Right renal pelvis (tissue), 4 donors: ENCODE data around the gene TSHZ2. TPM values are rescaled to one million over a fixed set of nuclear protein-coding genes. Genes with fewer than 3 reads are reported as not detected.

Experiments used
- DNase-seq, 4 donors: peaks; one replicate each; pipeline ENCODE4 v3.0.0-alpha.2; 2013; ENCODE audit warnings: low read depth in 4 of 4, low spot score in 3 of 4, missing footprints in 1 of 4
- polyA plus RNA-seq, 4 donors: library from polyadenylated mRNA; unstranded; fragments of 120-200 nt; gene quantifications; one replicate each; pipeline ENCODE4 v1.2.1, GENCODE V29; 2013; ENCODE audit not compliant: insufficient read length in 4 of 4

The TSHZ2 gene
- polyA plus RNA-seq, 4 donors: 12.6 to 14.2 (median 12.9) TPM

DNA sequence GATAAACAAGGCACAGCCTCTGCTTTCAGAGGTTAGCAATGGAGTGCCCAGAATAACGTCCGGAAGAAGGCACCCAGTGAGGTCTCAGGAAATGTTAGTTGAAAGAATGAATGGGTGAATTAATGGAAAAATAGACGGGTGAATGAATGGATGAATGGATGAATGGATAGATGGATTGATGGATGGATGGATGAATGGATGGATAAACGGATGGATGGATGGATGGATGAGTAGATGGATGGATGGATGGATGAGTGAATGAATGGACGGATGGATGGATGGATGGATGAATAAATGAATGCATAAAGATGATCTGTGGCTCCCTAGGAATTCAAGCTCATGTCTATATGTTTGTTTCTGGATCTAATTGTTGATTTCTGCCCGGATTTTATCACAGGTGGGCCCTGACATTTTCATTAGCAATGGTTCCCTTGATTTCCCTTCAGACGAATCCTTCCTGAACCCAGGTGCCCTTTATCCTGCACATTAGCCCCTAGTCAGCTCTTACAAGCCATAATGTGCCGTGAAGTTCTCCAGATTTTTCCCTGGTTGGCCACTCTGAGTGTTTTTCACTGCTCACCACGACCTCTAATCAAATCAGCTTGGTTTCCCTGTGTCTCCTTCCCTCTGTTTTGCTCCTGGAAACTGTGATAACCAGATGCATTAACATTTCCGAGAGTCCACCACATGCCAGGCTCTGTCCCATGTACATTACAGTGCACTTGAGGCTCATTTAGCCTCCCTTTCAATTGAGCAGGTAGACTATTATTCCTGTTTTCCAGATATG is 22.2 kb downstream of the TSHZ2 start:
- DNase-seq: no peak

DNA sequence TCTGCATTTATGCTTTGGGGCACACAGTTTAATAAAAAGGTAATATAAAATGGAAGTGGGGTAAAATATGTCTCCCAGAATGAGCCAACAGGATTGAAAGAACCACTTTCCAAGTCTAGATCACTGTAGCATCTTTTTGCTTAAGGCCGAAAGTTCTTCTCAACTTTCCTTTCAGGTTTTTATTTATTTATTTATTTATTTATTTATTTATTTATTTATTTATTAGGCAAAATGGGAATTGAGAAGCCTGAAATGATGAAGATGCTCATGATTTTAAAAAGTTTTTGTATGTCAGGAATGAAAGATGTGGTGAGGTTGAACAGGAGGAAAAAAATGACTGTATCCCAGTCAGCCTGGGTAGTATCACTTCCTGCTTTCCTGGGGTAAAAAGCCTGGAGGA is 24.0 kb downstream of the TSHZ2 start:
- DNase-seq: no peak

DNA sequence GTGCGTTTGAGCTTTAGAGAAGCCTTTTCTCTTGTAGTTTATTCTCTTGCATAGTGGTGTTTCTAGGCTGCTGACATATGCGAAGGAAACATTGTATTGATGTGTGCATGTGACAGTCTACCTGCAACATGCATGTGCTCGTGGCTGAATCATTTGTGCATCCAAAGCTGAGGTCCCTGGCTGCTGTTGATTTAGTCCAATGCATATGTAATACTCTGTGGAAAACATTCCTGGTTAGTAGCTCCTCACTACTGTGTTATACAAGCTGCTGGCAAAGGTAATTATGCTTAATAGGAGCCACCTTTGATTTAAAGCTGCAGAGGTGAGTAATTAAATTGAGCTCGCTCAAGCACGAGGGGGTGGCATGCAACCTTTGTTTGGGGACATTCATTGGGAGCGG is 24.5 kb downstream of the TSHZ2 start:
- no peak for DNase-seq

DNA sequence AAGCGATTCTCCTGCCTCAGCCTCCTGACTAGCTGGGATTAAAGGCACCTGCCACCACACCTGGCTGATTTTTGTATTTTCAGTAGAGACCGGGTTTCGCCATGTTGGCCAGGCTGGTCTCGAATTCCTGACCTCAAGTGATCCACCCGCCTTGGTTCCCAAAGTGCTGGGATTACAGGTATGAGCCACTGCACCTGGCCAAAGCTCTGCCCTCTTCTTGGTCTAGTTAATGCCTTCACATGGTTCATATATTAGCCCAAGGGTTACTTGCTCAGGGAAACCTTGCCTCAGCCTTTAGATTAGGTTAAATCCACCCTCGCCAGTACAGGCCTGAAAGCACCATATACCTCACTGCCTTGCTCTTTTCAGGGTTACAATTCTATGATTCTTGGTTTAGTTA is 26.1 kb downstream of the TSHZ2 start:
- no peak for DNase-seq

DNA sequence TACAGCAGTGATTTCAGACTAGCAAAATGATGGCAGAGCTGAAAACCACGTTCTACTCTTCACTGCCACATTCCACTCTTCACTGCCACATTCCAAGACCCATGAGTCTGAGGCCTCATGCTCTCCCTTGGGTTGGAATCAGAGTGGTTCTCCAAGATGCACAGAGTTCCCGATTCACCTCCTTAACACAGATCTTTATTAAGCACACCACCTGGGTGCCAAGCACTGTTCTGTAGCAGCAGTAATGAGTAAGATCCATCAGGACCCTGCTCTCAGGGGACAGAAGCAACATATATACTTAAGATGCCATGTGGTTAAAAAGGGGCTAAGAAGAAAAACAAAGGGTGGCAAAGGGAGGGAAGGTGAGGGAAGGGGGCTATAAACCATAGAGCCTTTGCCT is 26.9 kb downstream of the TSHZ2 start:
- no peak for DNase-seq

DNA sequence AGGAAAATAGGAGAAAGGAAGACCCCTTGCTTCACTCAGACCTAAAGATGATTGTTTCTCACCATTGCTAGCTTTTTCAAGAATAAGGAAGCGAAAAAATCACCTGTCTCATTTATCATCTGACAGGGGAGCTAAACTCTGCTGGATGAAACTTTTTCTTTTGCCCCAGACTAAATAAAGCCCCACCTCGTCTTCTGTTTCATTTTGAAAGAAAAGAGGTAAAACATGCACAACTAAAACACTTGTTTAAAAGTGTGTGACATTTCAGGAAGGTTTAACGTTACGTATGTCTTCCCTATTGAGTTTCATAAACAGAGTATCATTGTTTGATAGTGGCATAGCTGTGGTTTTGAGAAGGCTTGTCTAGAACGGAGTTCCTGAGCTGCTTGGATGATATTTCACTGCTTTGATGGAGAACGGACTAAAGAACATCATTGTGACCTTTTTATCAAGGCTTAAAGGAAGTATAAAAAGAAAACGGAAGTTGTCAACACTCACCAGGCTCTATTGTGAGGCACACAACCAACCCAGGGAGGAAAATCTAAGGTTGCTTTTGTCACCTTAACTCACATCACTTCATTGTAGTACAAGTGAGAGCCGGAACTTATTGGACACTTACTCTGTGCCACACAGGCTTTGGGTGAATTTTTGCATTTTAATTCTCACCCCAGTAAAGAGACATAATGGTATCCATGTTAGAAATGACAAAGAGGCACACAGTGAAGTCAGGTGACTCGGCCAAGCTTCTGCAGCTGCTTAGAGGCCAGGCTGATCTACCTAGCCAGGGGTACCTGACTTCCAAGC is 29.5 kb downstream of the TSHZ2 start:
- no peak for DNase-seq

DNA sequence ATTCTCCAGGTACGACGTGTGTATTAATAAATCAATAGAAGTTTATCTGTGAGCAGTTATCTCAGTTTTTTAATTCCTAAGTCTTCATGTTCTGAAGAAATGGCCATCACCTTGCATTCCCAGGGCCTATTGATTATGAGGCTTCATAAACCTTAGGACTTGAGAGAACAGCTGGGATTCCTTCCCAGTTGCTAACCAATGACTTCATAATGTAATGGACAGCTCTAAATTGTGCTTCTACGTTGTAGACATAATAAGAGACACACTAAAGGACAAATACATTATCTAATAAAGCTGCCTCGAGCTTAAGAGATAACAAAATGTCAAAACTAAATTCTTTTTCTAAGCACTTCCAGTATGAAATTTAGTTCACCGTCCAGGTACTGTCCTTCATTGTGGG is 30.6 kb downstream of the TSHZ2 start:
- DNase-seq: no peak

DNA sequence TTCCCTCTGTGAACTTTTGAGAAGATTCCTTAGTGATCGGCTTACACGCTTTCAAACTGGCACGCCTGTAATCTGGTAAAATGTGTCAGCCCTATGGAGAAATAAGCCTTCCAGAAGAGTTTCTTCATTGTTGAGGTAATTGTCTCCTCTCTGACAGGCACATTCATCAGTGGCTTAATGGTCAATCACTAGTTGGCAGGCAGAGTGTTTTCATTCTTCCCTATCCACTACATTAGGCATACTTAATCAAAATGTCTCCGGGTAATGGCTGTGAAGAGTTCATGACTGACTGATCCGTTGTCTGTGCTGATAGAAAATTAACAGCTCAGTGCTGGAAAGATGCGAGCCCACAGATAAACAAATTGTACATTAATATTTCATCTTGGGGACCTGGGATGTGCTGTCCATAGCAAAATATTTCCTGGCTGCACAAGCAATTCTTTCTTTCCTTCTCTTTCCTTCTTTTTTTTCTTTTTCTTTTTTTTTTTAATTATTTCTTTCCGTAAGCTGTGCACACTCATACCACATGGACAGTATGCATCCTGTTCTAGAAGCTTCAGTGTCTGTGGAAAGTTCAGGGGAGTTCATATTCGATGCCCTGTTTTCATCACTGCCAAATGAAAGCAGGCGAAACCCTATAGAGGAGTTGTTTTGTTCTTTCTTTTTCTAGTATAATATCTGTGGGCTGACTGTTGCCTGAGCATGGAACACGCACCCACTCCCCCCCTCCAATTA is 31.4 kb downstream of the TSHZ2 start:
- peak; percentile 23 to 43 (median 35) for DNase-seq

DNA sequence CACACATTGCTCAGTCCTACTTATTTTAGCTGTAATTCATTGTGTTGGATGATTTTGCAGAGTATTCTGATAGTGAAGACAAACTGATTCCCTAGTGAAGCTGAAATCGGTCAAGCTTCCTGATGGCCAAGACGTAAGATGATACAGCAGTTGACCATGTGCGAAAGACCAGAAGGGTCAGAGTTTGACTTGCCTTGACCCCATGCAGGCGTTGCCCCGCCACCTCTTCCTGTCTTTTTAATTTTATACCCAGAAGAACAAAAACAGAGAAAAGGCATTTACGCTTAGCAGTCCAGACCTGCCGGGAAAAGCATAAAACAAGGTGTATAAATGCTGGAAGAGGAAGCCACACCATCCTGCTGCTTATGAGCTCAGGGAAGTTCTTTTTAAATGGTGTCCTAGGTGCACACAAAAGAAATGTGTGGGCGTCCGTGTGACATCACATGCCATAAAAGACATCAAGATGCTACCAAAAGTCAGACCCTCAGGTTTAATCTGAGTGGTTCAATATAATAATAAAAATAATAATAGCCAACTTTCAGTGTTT is 32.2 kb downstream of the TSHZ2 start:
- no peak for DNase-seq

DNA sequence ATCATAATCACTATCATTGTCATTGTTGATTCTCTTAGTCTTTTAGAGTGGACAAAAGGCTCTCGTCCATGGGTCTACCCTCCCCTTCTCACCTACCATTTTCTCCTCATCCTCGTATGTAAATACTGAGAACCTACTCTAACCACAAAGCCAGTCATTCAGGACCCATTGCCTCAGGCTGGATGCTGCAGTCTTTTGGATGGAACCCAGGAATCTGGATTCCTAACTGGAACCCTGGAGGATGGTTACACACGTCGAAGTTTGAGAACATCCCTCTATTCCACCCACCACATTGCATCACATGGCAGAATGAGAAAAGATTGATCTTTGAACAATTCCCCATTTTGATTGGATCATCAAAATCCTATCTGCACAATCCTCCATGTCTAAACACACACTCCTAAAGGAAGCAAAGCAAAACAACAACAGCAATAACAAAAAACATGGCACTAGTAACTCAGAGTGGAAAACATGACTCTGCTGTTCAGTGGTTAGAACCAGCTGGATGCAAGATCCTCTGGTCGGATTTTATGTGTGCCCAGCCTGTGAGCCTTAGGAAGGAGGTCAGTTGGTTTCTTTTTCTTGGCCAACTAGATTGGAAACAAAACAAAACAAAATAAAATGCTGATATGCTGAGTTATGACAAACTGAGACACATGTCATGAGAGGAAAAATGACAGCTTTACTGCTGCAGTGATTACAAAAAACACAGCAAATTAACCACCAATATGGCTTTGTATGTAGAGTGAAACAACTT is 38.0 kb downstream of the TSHZ2 start:
- DNase-seq: no peak

DNA sequence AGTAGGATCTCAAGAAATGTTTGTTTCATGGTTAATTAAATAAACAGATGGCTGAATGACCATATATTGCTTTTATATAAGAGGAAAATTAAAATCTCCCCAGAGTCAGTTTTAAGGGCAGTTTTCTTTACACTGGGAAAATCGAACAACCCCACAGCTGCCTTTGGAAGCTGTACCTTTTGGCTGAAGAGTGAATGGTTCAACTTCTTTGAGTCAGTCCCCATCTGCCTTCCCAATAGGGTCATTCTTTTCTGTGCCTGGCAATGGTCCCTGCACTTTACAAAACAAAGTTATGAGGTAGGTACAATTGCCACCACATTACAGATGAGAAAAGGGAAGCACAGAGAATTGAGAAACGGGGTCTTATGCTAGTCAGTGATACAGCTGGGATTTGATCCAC is 39.5 kb downstream of the TSHZ2 start:
- no peak for DNase-seq

DNA sequence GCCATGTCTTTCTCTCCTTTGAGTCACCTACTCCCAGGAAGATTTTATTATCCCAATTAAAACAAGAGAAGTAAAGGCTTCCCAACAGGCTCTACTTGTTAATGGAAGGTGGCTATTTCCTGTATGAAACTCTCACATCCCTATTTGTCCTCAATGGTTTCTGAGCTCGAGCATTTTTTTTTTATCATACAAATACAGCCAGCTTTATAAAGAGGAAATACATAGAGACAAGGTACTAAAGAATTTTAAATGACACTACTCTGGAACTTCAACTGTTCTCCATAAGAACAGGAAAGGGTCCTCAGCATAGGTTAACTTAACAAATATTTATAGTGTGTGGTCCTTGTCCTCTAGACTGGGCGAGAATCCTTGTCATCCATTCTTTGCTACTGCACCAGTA is 41.0 kb downstream of the TSHZ2 start:
- no peak for DNase-seq

DNA sequence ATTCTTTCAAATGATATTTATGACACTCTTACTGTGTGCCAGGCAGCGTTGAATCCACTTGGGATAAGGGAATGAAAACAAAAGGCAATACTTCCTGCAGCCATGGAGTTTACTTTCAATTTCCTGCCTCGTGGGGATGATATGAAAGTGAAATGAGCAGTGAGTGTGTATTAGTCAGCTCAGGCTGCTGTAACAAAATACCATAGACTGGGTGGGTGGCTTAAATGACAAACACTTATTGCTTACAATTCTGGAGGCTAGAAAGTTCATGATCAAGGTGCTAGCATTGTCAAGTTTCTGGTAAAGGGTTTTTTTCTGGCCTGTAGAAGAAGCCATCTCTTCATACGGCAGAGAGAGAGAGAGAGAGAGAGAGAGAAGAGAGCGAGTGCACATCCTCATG is 41.7 kb downstream of the TSHZ2 start:
- DNase-seq: no peak

DNA sequence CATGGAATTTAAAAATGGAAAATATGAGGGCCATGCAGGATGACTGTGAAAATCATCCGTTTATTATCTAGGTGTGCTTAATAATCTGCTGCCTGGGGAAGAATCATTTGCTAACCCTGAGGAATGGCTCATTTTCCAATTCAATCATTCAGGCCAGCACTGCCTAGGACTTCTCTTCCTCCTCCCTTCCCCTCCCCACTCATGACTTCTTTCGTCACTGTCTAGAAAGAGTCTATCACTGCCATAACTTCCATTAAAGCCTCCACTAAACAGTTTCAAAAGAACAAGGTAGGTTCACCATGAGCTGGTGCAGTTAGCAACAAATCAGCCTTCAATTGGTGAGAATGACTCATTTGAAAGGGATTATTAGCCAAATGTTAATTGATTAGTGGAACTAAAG is 43.9 kb downstream of the TSHZ2 start:
- no peak for DNase-seq

DNA sequence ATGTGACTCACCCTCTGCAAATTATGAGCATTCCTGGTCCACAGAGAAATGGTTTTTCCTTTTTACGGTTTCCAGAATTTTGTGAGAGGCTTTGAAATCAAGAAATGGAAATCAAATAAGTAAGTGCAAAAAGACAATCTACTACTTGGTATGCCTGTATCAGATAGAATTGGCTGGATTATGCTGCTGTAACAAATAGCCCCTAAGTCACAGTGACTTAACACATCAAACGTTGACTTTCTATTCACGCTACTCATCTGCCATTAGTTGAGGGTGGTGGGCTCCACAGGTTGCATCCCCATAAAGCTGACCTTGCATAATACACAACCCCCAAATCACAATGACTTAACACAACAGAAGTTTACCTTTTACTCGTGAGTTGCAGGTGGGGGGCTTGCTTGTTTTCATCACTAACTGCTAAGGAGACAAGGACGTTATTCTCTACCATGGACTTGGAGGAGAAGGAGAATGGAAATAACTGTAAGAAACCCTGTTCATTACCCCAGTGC is 44.4 kb downstream of the TSHZ2 start:
- DNase-seq: no peak

DNA sequence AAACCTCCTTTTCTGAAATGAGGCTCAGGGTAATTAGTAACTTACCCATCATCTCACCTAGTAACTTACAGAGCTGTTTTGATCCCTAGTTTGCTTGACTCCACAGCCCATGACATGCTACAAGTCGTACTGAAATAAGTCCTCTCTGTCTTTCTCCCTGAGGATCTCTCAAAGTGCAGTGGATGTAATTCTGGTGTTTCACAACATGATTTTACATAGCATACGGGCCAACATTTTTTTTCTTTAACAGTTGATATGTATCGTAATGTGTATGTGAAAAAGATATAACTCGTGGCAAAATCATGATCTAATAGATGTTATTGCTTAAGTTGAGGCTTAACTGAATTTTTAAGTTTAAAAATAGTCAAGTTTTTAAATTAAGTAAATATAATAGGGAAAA is 45.0 kb downstream of the TSHZ2 start:
- no peak for DNase-seq

DNA sequence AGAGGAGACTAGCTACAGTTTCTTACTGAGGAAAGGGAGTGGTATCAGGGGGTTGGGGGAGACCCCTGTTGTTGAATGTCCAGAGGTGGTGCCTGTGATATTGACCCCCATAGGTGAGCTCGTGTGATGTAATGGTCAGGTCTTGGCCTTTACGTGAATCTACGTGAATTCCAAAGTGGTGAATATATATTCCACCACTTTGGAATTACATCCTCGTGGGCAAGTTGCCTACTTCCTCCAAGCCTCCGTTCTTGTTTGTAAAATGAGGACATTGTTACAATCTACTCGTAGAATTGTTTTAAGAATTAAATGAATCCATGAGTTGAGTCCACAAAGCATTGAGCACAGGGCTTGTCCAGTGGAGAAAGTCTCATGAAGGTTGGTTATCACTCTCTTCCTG is 47.3 kb downstream of the TSHZ2 start:
- no peak for DNase-seq

DNA sequence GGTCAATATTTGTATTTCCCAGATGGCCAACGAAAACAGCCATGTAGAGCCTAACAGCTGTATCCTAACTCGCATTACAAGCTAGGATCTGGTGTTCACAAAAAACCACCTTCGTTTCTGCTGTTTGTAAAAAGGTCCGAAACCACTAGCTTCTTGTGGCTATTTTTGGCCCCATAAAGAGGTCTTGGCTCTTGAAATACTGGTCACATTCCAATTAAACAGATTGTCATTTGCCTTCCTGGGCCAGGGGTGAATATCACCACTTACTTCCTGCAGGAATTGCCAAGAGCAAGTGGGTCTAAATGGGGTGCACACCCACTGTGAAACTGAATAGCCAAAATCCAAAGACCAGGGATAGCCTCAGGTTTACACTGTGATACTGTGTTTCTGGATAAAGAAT is 48.2 kb downstream of the TSHZ2 start:
- DNase-seq: no peak

DNA sequence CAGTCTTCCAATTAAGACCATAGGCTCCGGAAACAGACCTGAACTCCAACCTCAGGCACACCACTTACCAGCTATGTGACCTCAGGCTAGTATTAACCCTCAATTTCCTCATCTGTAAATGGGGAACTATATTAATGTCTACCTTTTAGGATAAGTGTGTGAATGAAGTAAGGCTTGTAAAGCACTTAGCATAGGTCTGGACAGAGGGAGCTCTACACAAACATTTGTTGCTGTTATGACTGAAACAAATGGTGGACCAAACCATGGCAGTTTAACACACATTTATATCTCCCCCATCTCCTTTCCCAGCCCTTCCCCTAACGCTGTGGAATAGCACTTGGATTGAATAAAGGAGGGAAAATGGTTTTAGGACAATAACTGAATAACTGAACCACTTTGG is 48.7 kb downstream of the TSHZ2 start:
- no peak for DNase-seq

DNA sequence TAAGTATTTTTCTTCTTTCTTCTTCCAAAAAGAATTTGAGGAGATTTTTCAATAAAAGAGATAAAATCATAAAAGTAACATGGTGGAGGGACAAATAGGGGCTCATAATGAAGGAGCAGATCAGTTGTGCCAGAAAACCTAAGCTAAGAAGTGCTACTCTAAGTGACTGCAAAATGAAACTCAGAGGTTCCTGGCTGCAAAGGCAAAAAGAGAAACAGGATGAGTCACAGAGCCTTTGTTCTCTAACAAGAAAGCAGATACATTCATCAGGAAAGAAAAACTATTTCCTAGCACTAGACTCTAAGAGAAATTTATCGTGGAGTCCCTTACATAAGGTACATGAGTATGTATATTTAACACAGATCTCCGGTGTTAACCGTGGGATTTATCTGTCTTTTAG is 49.8 kb downstream of the TSHZ2 start:
- DNase-seq: no peak
